K562 (cell line): ENCODE measurements around the gene ODAD4. TPM values are rescaled to one million over a fixed set of nuclear protein-coding genes. Genes with fewer than 3 reads are reported as not detected.

Source experiments
- BRF1 ChIP-seq: IDR thresholded peaks from 3 replicates; pipeline ENCODE4 v1.6.1; 2011; ENCODE audit warnings: borderline replicate concordance, mild to moderate bottlenecking; ENCODE audit not compliant: insufficient read length; ENCODE audit errors: extremely low read depth
- CXXC5 ChIP-seq: fragments of 250-450 bp; sonication (Bioruptor Pico); IDR thresholded peaks from 2 replicates; pipeline ENCODE4 v1.8.0; 2022; ENCODE audit warnings: inconsistent platforms, mild to moderate bottlenecking, moderate library complexity
- EP400 ChIP-seq: fragments of 450-650 bp; IDR thresholded peaks from 2 replicates; pipeline ENCODE4 v1.6.1; 2017; ENCODE audit warnings: antibody characterized with exemption, mild to moderate bottlenecking, moderate library complexity
- ETS1 ChIP-seq: conservative IDR thresholded peaks from 2 replicates; pipeline ENCODE4 v1.6.1; 2011; ENCODE audit warnings: low read depth, mild to moderate bottlenecking, low read length; ENCODE audit not compliant: control insufficient read depth
- L3MBTL2 ChIP-seq: fragments of 450-650 bp; IDR thresholded peaks from 2 replicates; pipeline ENCODE4 v1.6.1; 2016; ENCODE audit warnings: mild to moderate bottlenecking, moderate library complexity
- MTA3 ChIP-seq: fragments of 450-650 bp; formaldehyde crosslinking; IDR thresholded peaks from 2 replicates; pipeline ENCODE4 v1.6.1; 2017; ENCODE audit warnings: mild to moderate bottlenecking, borderline replicate concordance
- NCOR1 ChIP-seq: fragments of 450-650 bp; IDR thresholded peaks from 2 replicates; pipeline ENCODE4 v1.6.1; 2016; ENCODE audit warnings: mild to moderate bottlenecking, moderate library complexity
- POLR2AphosphoS5 ChIP-seq: IDR thresholded peaks from 2 replicates; pipeline ENCODE4 v1.6.1; 2011; ENCODE audit warnings: mild to moderate bottlenecking, low read depth, low read length, moderate library complexity; ENCODE audit not compliant: control insufficient read depth, insufficient read depth
- SRF ChIP-seq, 2 experiments: fragments of 250-450, 450-650 bp in 1 of 2; sonication (Bioruptor Pico) in 1 of 2; sonication (generic) in 1 of 2; formaldehyde crosslinking; IDR thresholded peaks; 2 replicates each; pipeline versions ENCODE4 v1.5.0 to v1.5.1; 2020 to 2022; ENCODE audit warnings: mild to moderate bottlenecking in 1 of 2, missing genetic modification reagents in 1 of 2
- TAL1 ChIP-seq: fragments of 450-650 bp; IDR thresholded peaks from 2 replicates; pipeline ENCODE4 v1.6.1; 2016; ENCODE audit warnings: mild to moderate bottlenecking
- THRA ChIP-seq: fragments of 450-650 bp; IDR thresholded peaks from 2 replicates; pipeline ENCODE4 v1.6.1; 2017; ENCODE audit warnings: mild to moderate bottlenecking, moderate library complexity
- ZBTB40 ChIP-seq, 2 experiments: fragments of 450-650 bp in 1 of 2; sonication (generic) in 1 of 2; formaldehyde crosslinking in 1 of 2; IDR thresholded peaks; 2 replicates each; pipeline versions ENCODE4 v1.7.1 to v1.9.0; 2016 to 2022; ENCODE audit warnings: inconsistent platforms in 1 of 2, mild to moderate bottlenecking in 1 of 2, missing genetic modification reagents in 1 of 2
- ZFX ChIP-seq: sonication (generic); formaldehyde crosslinking; IDR thresholded peaks from 2 replicates; pipeline ENCODE4 v1.8.0; 2022; ENCODE audit warnings: mild to moderate bottlenecking, missing genetic modification reagents, moderate library complexity
- ZKSCAN8 ChIP-seq: fragments of 200-800 bp; sonication (Bioruptor generic); IDR thresholded peaks from 2 replicates; pipeline ENCODE4 v1.6.1; 2016; ENCODE audit warnings: missing genetic modification characterization, missing compliant biosample characterization
- polyA plus RNA-seq, 8 experiments: library from polyadenylated mRNA; depleted of rRNA in 4 of 8; stranded (reverse) in 5 of 8; unstranded in 3 of 8; fragments of >200 nt; fragmentation: Nextera tagmentation in 2 of 8; fragmentation: Illumina TruSeq in 1 of 8; extraction: Ambion mirVana in 2 of 8; extraction: Trizol in 1 of 8; gene quantifications; 2 replicates each; pipeline versions ENCODE4 v1.2.1 to v1.2.3, GENCODE V29; 2011 to 2014; ENCODE audit warnings: inconsistent platforms in 1 of 8, missing spikeins in 1 of 8
- total RNA-seq, 7 experiments: library from RNA; depleted of rRNA in 6 of 7; stranded (reverse); fragments of >200 nt in 6 of 7; fragmentation: Illumina TruSeq in 2 of 7; extraction: Trizol in 2 of 7; gene quantifications; 2 replicates each; pipeline versions ENCODE4 v1.2.1 to v1.2.3, GENCODE V29; 2011 to 2021; ENCODE audit warnings: low replicate concordance in 1 of 7

The ODAD4 gene
- total and polyA plus RNA-seq, 9 of the 15 experiments (the other 6 are each of a cell fraction or from before 2014, with no cell fraction given): 0.09 to 0.98 (median 0.51) TPM

GRCh38 chr17:41937970-41938954, 7.8 kb downstream of the ODAD4 start (continued):
- TF ChIP-seq ZBTB40 (IDR thresholded peaks at IDR 0.05): peak; percentile 33; the same call in 1 of the 2 replicates
- no peak for TF ChIP-seq ZBTB40 (CRISPR knock-in tag; IDR thresholded peaks at IDR 0.05)
- TF ChIP-seq ZFX: peak; percentile 31; the same call in 1 of the 2 replicates
- peak; percentile 23; the same call in 1 of the 2 replicates for TF ChIP-seq L3MBTL2
- TF ChIP-seq ZKSCAN8 (CRISPR knock-in tag): peak; percentile 37; the same call in 1 of the 2 replicates
- peak; percentile 64; the same call in 1 of the 2 replicates for TF ChIP-seq ETS1
- TF ChIP-seq TAL1: peak; percentile 81; the same call in 1 of the 2 replicates
- 0 out of 2 replicates have a peak, but pooled peaks have one; percentile 34 for TF ChIP-seq EP400
- TF ChIP-seq CXXC5: peak; percentile 46
- no peak for TF ChIP-seq SRF (CRISPR knock-in tag; IDR thresholded peaks at IDR 0.05)
- TF ChIP-seq BRF1: no peak
- 0 out of 2 replicates have a peak, but pooled peaks have one; percentile 27 for TF ChIP-seq MTA3
- TF ChIP-seq POLR2AphosphoS5: peak; percentile 74; the same call in 1 of the 2 replicates
- peak; percentile 87 for TF ChIP-seq NCOR1
- peak; percentile 44 for TF ChIP-seq THRA
